ENCODE measurements around the gene PCGF1.

The PCGF1 gene

DNA sequence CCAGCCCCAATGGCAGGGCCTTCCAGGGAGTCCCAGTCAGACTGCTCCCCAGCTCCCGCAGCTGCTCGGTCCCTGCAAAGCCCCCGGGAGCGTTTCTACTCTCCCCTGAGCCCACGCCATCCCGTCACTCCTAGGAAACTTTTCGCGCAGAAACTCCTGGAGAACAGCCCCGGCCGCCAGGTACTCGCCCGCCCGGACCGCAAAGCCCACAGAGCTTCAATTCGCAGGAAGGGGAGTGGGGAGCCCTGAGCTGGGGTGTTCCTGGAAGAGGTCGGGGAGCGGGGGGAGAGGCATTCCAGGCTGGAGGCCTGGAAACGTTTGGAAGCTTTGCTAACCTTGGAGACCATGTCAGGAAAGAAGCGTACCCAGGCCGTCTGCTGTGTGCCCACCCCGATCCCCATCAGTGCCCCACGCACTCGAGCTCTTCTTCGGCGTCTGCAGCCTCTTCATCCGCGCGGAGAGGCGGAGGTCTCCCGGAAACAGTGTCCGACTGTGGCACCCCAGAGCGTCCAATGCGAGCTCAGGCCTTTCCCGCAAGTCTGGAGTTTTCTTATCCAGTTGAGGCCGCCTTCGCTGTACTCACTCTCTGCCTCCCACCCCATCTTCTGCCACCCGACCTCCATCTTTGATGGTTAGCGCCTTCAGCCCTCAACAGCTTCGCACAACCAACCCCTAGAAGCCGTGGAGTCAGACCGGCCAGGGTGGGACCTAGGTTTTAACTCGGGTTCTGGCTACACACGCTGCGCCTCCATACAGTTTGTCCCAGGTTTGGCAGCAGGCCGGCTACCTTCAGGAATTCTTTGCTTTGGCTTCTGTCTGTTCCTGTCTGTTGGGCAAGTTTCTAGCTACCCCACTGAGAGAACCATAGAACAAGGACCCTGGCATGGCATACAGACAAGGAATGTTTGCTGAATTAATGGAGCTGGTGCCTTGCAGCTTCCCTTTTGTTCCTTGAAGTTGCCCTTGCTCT, 3.7 kb downstream of the PCGF1 start:
- no peak for DNase-seq (ENCODE audit: low spot score in 2 of 2)
- H3K4me3 ChIP-seq = no peak overlapping the region
- in situ Hi-C loops (cut with MboI; ENCODE audit: low sequenced_read_pairs) = no loop called here
- peaks cover 4% of the 10 kb centered on the region for H3K4me1 ChIP-seq
- no peaks in the 10 kb centered on the region for H3K9me3 ChIP-seq
- H3K36me3 ChIP-seq (replicated peaks) = peaks cover 14% of the 10 kb centered on the region
- no peaks in the 10 kb centered on the region for H3K27me3 ChIP-seq (ENCODE audit: low read depth)

DNA sequence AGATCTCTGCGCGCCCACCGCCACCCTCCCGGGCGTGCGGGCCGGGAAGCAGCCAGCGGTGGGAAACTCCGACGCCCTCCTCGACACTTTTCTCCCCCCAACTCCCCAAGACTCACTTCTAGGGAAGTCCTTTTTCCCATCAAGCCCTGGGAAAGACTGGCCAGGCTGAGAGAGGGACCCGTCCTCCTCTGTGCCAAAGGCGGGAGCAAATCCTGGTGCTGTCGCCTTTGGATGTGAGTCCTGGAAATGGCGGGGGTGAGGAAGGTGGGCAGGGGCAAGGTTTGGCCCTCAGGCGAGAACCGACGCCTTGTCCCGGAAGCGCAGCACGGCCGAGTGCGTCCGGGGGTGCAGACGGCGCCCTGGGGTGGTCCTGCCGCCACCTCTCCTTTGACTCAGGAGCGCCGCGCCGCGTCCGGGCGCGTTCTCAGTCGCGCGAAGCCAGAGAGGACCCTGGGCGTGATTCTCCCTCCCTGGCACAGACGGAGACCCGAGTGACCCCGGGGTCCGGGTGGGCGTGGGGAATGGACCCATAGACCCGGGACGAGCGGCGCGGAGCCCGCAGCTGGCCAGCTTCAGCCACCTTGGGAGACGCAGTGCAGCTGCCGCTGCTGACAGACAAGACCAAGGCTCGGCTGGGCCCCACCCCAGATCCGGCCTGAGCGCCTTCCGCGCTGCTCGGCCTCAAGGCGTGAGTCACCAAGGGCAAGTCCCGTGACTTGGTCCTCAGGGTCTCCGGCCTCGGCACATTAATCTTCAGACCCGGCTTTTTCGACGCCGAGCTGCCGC, 4.6 kb downstream of the PCGF1 start:
- no peak overlapping the region for H3K4me3 ChIP-seq
- no peak for DNase-seq (ENCODE audit: low spot score in 2 of 2)
- in situ Hi-C loops (cut with MboI; ENCODE audit: low sequenced_read_pairs) = no loop called here
- H3K4me1 ChIP-seq = peaks cover 3% of the 10 kb centered on the region
- H3K27me3 ChIP-seq (ENCODE audit: low read depth) = no peaks in the 10 kb centered on the region
- no peaks in the 10 kb centered on the region for H3K9me3 ChIP-seq
- peaks cover 14% of the 10 kb centered on the region for H3K36me3 ChIP-seq (replicated peaks)

DNA sequence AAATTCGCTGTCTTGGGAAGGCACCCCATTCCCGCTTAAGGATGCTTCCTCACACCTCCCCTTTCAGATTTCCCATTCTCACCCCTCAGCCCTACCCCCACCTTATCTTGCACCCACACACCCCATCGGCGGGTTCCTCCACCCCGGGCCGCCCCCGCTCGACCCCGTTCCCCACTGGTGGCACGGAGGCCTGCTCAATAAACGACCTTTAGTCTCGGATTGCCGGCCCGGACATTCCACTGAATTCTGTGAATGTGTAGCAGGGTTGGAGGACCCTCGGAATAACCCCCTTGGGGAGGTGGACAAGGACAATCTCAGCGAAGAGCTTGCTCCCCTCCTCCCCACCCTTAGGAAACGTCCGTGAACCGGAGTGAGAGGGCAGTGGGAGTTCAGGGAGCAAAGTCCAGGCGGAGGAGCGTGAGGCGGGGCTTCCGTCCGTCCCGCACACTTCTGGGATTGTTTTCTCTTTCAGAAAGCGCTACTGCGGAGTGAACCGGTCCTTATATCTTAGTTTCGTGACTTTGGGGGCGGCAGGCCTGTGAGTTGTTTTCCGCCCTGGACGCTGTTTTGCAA, 5.3 kb downstream of the PCGF1 start:
- no peaks in the 10 kb centered on the region for H3K4me1 ChIP-seq
- H3K36me3 ChIP-seq (replicated peaks) = peaks cover 14% of the 10 kb centered on the region
- H3K9me3 ChIP-seq = no peaks in the 10 kb centered on the region
- in situ Hi-C loops (cut with MboI; ENCODE audit: low sequenced_read_pairs) = no loop called here
- H3K27me3 ChIP-seq (ENCODE audit: low read depth) = no peaks in the 10 kb centered on the region
- no peak for DNase-seq (ENCODE audit: low spot score in 2 of 2)
- H3K4me3 ChIP-seq = no peak overlapping the region

- H3K27me3 ChIP-seq (ENCODE audit: low read depth) = no peaks in the 10 kb centered on the region
- peaks cover 14% of the 10 kb centered on the region for H3K36me3 ChIP-seq (replicated peaks)
- H3K4me3 ChIP-seq = no peak overlapping the region
- in situ Hi-C loops (cut with MboI; ENCODE audit: low sequenced_read_pairs) = no loop called here
- H3K9me3 ChIP-seq = no peaks in the 10 kb centered on the region
- DNase-seq (ENCODE audit: low spot score in 2 of 2) = no peak
- no peaks in the 10 kb centered on the region for H3K4me1 ChIP-seq
Measured at GRCh38 chr2:74501335-74502071, 6.0 kb downstream of the PCGF1 start.

GRCh38 chr2:74500578-74500946, 6.9 kb downstream of the PCGF1 start:
- in situ Hi-C loops (cut with MboI; ENCODE audit: low sequenced_read_pairs) = no loop called here
- H3K4me3 ChIP-seq = no peak overlapping the region
- no peak for DNase-seq (ENCODE audit: low spot score in 2 of 2)
- peaks cover 8% of the 10 kb centered on the region for H3K36me3 ChIP-seq (replicated peaks)
- H3K27me3 ChIP-seq (ENCODE audit: low read depth) = no peaks in the 10 kb centered on the region
- no peaks in the 10 kb centered on the region for H3K4me1 ChIP-seq
- H3K9me3 ChIP-seq = no peaks in the 10 kb centered on the region

DNA sequence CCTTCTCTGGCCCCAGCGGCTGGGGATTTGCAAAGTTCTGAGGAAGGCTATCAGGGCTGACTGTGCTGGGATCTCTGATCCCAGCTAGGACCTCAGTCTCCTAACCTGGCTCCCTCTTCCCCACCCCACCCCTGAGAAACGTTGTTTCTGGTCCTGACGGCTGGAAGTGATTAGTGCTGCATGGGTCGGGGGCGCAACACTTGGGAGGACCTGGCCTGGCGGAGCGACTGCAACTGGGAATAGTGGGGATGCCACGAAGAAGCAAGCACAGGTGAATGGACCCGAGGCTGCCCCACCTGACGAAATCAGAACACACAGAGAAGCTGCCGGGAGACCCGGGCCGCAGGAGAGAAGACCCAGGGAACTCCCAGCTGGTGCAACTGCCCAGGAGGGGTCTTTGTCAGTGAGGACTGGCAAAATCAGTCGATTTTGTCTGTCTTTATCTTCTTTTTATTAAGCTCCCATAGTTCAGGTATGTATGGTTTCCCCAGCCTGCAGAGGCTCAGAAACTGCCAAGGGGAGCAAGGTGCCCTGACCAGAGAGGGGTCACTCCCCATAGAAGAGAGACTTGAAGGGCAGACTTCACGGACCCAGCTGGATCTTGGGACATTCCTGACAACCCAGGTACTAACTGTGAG, 7.4 kb downstream of the PCGF1 start:
- in situ Hi-C loops (cut with MboI; ENCODE audit: low sequenced_read_pairs) = no loop called here

GRCh38 chr2:74499267-74499939, 8.1 kb downstream of the PCGF1 start, which contains the start of gene LBX2:
LBX2 (minus strand) TSS chr2:74499603; CDS start chr2:74499537, 66 bp downstream.
- Histone ChIP-seq H3K9me3 (no peaks in the 10 kb centered on the region), H3K36me3 (replicated peaks) (no peaks in the 10 kb centered on the region; the same call in 1 of the 2 replicates), H3K27me3 (ENCODE audit: low read depth) (no peaks in the 10 kb centered on the region), H3K4me3 (no peak within 1 kb of the TSS), H3K4me1 (no peaks in the 10 kb centered on the region)
- DNase-seq (ENCODE audit: low spot score in 2 of 2) = no peak
- in situ Hi-C loops (cut with MboI; ENCODE audit: low sequenced_read_pairs) = no loop called here

More for the DNA sequence above, 7.4 kb downstream of the PCGF1 start:
- H3K36me3 ChIP-seq (replicated peaks) = peaks cover 3% of the 10 kb centered on the region
- H3K27me3 ChIP-seq (ENCODE audit: low read depth) = no peaks in the 10 kb centered on the region
- no peaks in the 10 kb centered on the region for H3K4me1 ChIP-seq
- no peak overlapping the region for H3K4me3 ChIP-seq
- H3K9me3 ChIP-seq = no peaks in the 10 kb centered on the region
- DNase-seq (ENCODE audit: low spot score in 2 of 2) = no peak

DNA sequence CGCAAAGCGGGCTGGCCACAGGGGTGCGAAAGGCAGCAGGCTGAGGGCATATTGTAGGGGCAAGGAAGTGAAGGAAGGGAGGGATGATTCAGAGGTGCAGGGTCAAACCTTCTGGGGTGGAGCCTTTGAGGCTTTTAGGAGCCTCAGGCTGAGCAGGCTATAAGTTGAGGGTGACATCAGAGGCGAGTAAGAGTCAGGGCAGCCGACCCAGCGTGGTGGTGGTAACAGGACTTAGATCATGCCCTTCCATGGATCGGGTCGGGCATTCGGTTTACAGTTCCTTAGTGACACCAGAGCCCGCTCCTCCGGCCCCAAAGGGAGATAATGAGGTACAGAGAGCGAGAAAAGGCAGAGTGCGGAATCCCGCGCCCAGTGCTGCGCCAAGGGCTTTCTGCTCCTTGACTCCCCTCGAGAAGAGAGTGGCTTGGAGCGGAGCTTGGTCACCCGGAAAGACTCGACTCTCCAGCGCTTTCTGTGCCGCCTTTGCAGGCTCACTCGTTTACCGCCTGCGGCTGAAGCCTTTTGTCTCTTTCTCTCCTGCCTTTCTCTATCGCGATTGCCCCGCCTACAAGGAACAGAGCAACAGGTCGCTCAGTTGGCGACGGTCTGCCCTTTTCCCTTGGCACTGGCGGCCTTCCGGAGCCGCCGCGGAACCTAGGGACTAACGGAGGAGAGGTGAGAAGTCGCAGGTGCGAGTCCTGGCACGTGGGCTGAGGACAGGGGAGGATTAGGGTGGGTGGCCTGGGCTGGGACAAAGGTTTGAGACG, 8.8 kb downstream of the PCGF1 start:
- Histone ChIP-seq H3K36me3 (replicated peaks) (no peaks in the 10 kb centered on the region; the same call in 1 of the 2 replicates), H3K4me1 (no peaks in the 10 kb centered on the region), H3K4me3 (no peak overlapping the region), H3K27me3 (ENCODE audit: low read depth) (no peaks in the 10 kb centered on the region), H3K9me3 (no peaks in the 10 kb centered on the region)
- DNase-seq (ENCODE audit: low spot score in 2 of 2) = no peak
- in situ Hi-C loops (cut with MboI; ENCODE audit: low sequenced_read_pairs) = no loop called here

DNA sequence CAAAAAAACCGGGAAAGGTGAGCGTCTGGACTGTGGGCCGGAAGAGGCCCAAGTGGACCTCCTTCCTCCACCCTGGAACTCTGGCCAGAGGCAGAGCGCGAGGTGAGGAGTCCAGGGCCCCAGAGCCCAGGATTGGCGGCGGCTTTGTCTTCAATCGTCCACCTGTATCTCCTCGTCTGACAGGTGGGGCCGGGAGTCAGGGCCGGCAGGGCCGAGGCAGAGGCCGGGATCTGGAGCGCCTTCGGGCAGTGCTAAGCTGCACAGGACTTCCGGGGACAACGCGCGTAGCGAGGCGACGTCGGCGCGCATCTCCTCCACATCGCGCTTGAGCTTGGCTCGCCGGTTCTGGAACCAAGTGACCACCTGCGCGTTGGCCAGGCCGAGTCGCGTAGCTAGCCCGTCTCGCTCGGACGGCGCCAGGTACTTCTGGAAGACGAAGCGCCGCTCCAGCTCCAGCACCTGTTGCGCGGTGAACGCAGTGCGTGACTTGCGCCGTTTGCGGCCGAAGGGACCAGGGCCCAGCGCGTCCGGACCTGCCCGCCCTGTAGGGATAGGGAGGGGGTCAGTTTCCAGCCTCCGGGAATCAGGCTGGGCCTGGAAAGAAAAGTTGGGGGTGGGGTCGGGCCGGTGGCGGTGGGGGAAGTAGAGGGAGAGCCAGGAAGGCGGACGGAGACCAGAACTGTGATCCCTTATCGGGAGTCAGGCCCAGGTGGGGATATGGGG, 9.6 kb downstream of the PCGF1 start:
- DNase-seq (ENCODE audit: low spot score in 2 of 2) = no peak
- no peaks in the 10 kb centered on the region for H3K9me3 ChIP-seq
- in situ Hi-C loops (cut with MboI; ENCODE audit: low sequenced_read_pairs) = no loop called here

DNA sequence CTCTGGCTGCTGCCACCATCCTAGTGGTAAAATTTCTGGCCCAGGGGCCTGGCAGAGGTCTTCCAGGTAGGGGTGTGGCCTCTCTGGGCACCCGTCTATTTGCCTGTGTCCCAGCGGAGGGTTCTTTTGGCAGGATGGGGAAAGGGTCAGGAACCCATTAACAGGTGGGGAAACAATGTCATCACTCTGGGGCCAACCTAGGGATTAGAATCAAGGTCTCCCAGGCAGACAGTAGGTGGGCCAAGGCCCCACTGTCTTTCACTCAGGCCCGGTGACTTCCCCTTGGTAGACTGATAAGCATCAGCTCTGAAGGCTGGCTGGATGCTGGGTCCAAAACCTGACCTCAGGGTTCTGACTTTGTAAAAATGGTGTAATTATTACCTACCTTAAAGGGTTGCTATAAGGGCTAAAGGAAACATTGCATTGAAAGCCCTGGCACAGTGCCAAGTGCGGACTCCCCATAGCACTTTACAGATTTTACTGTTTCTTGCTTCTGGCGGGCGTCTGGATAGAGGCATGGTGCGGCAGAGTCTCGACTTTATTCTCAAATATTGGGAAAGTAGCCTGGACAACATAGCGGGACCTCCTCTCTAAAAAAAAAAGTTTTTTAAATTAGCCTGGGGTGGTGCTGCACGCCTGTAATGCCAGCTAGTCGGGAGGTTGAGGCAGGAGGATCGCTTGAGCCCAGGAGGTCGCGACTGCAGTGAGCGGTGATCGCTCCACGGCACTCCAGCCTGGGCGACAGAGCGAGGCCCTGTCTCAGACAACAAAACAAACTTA, 10.3 kb downstream of the PCGF1 start:
- no peaks in the 10 kb centered on the region for H3K27me3 ChIP-seq (ENCODE audit: low read depth)
- no peak overlapping the region for H3K4me3 ChIP-seq
- in situ Hi-C loops (cut with MboI; ENCODE audit: low sequenced_read_pairs) = no loop called here
- H3K4me1 ChIP-seq = no peaks in the 10 kb centered on the region
- H3K9me3 ChIP-seq = no peaks in the 10 kb centered on the region
- DNase-seq (ENCODE audit: low spot score in 2 of 2) = no peak
- peaks cover 8% of the 10 kb centered on the region for H3K36me3 ChIP-seq (replicated peaks)

More for the DNA sequence above, 9.6 kb downstream of the PCGF1 start:
- Histone ChIP-seq H3K27me3 (ENCODE audit: low read depth) (no peaks in the 10 kb centered on the region), H3K36me3 (replicated peaks) (peaks cover 2% of the 10 kb centered on the region), H3K4me1 (no peaks in the 10 kb centered on the region), H3K4me3 (no peak overlapping the region)

DNA sequence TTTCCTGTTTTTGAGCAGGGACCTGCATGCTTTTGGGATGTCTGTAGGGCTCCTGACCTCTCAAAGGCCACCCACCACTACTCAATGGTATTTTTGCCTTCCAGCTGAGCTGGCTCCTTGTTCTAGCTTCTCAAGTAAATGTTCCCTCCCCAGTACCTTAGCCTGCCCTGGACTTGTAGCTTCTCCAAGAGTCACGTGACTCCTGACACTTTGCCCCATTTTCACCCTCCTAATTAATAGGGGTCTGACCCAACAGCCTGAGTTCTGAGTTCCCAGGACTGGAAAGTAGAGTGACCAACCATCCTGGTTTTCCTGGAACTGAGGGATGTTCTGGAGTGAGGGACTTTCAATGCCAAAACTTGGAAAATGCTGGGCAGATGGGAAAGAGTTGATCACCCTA, 12.1 kb downstream of the PCGF1 start:
- H3K27me3 ChIP-seq (ENCODE audit: low read depth) = no peaks in the 10 kb centered on the region

More for the DNA sequence above, 12.1 kb downstream of the PCGF1 start:
- DNase-seq (ENCODE audit: low spot score in 2 of 2) = no peak
- Histone ChIP-seq H3K36me3 (replicated peaks) (peaks cover 23% of the 10 kb centered on the region), H3K9me3 (no peaks in the 10 kb centered on the region), H3K4me1 (no peaks in the 10 kb centered on the region), H3K4me3 (no peak overlapping the region)
- in situ Hi-C loops (cut with MboI; ENCODE audit: low sequenced_read_pairs) = no loop called here

Measured in HAP-1 (cell line).